GM18867 (cell line): Measurements from ENCODE around the gene USP4.

ENCODE experiments used
- ATAC-seq: cut with Tn5 transposase; IDR thresholded peaks from one replicate; pipeline ENCODE4 v1.9.1; 2021; ENCODE audit warnings: mild to moderate bottlenecking, moderate library complexity; ENCODE audit not compliant: unreplicated experiment

USP4 gene

GRCh38 chr3:49296781-49297411, 43.0 kb downstream of the USP4 start:
- ATAC-seq = no peak

- no peak for ATAC-seq
Measured at GRCh38 chr3:49295489-49296058, 44.3 kb downstream of the USP4 start.

- no peak for ATAC-seq
Measured at GRCh38 chr3:49294343-49294742, 45.5 kb downstream of the USP4 start.

- ATAC-seq = no peak
Measured at GRCh38 chr3:49283997-49284396, 55.9 kb downstream of the USP4 start.

DNA sequence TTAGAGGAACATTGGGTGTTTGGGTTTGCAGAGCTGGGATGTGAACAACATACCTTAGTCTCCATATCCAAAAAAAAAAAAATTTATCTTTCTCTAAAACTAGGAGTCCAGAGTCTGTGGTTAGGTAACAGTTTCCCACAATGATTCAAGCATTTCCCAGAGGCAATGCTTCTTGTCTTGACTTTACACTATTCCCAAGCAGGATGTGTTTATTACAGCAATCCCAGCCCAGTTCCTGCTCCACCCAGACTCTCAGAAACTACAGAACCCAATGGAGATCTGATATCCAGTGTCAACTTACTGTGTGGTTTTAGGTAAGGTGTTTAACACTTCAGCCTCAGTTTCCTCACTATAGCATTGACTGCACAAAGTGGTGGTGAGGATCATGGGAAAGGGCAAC, 60.5 kb downstream of the USP4 start:
- no peak for ATAC-seq

GRCh38 chr3:49278548-49278947, 61.3 kb downstream of the USP4 start:
- no peak for ATAC-seq

- no peak for ATAC-seq
Measured at GRCh38 chr3:49277383-49277775, 62.5 kb downstream of the USP4 start.

DNA sequence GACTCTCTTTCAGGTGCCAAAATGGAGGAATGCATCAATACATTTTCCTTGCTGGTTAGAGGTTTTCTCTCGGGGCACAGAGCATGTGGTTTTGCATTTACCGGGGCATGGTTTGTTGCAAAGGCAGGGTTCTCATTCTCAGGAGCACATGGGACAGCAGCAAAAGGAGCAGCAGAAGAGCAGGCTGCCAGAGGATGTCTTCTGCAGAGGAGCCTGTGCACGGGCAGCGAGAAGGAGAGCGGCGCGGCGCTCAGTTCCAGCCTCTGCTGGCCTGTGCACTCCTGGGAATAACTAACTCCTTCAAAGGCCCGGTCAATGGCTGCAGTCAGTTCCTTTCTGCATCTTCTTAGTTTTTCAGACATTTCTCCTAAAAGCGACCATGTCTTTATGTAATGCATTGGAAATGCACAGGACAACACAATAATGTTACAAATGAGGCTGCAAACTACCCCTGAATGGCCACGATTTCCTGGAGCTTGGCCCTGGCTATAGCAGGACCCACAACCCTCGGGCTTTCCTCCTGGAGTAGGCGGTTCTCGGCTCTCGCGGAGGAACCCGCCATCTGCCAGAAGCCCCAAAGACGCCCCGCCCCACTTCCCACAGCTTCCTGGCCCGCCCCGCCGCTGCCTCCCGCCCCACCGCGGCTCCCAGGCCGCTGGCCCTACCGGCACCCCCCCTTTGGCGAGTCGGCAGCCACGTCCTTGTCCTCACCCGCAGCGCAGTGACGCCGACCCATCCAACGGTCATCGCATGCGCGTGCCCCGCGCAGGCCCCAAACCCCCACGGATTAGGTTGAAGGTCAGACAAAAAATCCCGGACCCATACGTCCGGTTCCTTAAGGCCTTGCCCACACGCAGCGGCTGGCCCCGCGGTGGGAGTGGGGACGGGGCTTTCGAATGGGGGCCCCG, 63.1 kb downstream of the USP4 start, which contains the start of gene C3orf62:
Gene C3orf62 (minus strand): TSS at position 758 of the 908 bp plus-strand sequence. CDS start 360 bp downstream, at position 398.
- peak; percentile 64 for ATAC-seq

DNA sequence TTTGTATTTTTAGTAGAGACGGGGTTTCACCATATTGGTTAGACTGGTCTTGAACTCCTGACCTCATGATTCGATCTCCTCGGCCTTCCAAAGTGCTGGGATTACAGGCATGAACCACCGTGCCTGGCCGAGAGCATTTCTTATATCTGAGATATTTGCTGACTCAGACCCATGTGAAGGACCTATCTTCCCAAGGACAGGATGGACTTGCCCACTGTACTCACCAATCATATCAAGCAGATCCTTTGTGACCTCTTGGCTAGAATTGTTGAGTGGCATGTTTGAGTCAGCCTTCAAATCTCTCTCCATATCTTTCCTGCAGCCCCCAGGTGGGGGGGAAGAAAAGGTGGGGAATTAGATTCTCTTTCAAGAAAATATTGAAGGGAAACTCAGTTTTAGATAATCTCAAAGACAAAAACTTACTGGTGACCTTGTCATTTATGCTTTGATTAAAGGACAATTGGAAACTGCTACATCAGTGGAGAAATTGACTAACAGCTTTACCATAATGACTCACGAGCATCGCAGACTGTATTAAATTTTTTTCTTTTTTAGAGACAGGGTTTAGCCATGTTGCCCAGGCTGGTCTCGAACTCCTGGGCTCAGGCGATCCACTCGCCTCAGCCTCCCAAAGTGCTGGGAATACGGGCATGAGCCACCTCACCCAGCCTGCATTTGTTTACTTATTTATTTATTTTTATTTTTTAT, 65.9 kb downstream of the USP4 start:
- no peak for ATAC-seq

DNA sequence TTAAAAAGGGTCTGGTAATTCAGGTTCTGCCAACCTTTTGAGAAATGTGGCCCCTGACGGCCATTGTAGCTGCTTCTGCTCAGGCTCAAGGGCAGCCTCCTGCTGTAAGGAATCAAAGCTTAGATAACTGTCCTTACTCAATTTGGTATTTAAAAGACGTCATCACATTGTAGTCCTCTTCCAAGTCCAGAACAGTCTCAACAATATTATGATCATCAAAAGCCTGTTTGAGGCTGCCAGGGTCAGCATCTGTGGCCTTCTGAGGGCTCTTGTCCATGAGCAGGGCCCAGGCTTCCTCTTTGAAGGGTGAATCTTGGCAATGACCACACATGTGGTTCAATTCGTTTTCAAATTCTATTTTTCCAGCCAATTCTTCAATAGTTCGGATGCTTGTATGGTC, 68.8 kb downstream of the USP4 start:
- no peak for ATAC-seq

DNA sequence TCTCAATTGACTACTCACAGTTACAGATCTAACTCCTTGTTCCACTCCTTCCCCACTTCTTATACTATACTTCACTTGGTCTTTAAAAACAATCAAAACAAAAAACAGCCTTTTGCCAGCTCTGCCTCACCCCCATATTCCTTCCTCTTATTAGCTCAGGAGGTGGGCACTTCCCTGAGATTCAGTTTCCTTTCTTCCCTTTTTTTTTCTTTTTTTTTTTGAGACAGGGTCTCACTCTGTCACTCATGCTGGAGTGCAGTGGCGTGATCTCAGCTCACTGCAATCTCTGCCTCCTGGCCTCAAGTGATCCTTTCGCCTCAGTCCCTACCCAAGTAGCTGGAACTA, 69.7 kb downstream of the USP4 start:
- ATAC-seq = no peak

- ATAC-seq = no peak
Measured at GRCh38 chr3:49269443-49270155, 70.3 kb downstream of the USP4 start.

- ATAC-seq = no peak
Measured at GRCh38 chr3:49266410-49267095, 73.3 kb downstream of the USP4 start.

DNA sequence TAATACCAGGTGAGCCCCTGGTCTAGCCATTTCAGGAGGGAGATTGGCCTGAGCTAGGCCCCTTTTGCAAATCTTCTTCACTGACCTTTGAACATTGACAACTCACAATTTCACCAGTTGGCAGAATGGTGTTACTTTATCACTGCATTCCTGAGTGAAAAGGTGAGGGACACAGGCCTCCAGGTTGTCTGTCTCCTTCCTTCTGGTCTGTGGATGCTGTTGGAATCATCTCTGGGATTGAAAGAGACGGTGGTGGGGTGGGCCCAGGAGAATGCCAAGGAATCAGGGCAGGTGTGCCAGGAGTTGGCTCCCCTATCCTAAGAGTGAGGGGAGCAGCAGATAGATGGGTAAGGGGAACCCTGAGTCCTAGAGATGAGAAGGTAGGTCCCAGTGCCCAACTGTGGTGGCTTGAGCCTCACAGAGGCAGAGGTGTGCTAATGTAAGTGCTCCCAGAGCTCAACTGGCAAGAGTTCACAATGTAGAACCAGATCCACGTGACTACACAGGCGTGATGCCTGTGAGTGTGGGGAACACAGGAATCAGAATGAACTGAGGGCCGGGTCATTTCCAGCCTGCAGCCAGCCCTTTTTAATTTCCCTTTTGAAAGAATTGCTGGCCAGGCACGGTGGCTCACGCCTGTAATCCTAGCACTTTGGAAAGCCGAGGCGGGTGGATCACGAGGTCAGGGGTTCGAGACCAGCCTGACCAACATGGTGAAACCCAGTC, 74.0 kb downstream of the USP4 start:
- no peak for ATAC-seq

GRCh38 chr3:49263159-49263889, 76.5 kb downstream of the USP4 start:
- ATAC-seq = no peak

DNA sequence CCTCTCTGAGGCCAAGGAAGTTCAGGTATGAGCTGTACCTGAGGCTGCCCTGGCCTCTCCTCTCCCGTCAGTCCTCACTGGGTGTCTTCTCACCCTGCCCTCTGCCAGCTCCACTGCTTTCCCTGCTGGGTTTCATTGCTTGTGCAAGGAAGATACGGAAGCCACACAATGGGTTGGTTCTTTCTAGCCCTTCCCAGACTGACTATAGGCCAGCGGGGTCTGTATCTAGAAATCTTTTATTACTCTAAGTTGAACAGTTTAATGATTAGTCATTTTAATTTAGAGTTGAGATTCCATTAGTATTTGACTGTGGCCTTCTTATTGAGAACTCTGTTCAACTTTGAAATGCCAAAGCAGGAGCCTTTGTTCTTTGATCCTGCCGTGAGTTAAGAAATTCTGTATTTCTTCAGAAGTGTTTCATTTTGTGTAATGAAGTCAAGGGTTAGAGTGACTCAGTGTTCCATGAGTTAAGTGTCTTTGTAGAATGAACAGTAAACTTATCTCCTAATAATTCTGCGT, 79.0 kb downstream of the USP4 start:
- ATAC-seq = no peak

DNA sequence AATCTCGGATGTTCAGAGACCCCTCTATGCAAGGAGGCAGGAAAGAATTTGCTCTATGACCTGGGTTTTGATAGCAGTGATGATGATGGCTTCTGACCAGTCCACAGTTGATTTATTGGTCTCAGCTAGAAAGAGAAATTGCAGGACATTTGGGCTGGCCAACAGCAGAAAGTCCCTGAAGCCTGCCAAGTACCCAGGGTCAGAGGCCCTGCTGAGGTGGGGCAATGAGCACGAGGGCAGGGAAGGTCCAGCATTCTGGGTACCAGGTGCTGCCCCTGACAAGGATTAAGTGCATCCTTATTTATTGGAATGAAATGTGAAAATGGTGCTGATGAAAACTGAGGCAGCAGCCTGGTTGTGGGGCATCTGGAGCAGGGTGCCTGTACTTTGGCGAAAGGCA, 82.7 kb downstream of the USP4 start:
- ATAC-seq = no peak

DNA sequence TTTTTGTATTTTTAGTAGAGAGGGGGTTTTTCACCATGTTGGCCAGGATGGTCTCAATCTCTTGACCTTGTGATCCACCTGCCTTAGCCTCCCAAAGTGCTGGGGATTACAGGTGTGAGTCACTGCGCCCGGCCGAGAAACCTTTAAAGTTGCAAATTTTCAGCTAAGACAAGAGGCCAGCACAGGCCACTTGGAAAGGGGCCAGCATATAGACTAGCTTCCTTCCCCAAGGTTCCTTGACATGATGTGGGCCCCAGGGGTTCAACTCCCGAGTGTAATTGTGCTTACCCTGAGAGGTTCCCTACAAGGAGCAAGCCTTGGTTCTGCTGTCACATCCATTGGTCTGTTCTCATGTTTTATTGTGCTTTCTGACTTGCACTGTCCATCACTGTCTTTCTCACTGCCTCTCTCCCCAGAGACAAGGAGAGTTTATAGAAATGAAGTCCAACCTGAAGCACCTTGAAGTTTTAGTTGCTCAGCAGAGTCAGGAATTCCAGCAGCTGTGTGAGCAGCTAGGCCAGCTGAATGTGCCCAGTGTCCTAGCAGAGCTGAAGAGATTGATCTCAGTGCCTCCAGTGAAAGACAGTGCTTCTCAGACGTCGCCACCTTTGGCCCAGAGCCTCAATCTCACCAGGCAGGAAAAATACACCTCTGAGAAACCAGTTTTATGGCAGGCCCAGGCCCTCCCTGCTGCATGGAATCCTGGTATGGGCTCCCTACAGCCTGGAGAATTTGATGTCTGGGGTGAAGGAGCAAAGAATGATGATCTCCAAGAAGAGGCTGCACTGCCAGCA, 83.9 kb downstream of the USP4 start:
- ATAC-seq = no peak
